Cortex of kidney (tissue), 1 donor: ENCODE results near the gene ATP23.
A peak's percentile ranks its signal among the peaks of the same experiment; 100 is the strongest.

Experiments used
- DNase-seq: peaks from one replicate; lab custom pipeline; 2025; lab: John Stamatoyannopoulos, UW

ATP23 gene

GRCh38 chr12:57941165-57941894 lies at the start of gene ATP23:
Gene ATP23 (plus strand): TSS chr12:57941567. CDS start chr12:57941702, 135 bp downstream.
- peak; percentile 39 for DNase-seq

GRCh38 chr12:57892232-57892972 lies 49.0 kb upstream of the ATP23 start:
- DNase-seq = no peak

- DNase-seq = no peak
Measured at GRCh38 chr12:57893431-57894353, 47.7 kb upstream of the ATP23 start.

- no peak for DNase-seq
Measured at GRCh38 chr12:57894399-57895292, 46.7 kb upstream of the ATP23 start.

- no peak for DNase-seq
Measured at GRCh38 chr12:57895389-57896114, 45.8 kb upstream of the ATP23 start.

- DNase-seq = no peak
Measured at GRCh38 chr12:57896115-57896433, 45.3 kb upstream of the ATP23 start.

- DNase-seq = no peak
Measured at GRCh38 chr12:57896434-57897201, 44.7 kb upstream of the ATP23 start.

GRCh38 chr12:57897286-57897974 lies 43.9 kb upstream of the ATP23 start:
- DNase-seq = no peak

- no peak for DNase-seq
Measured at GRCh38 chr12:57898308-57898970, 42.9 kb upstream of the ATP23 start.

- DNase-seq = no peak
Measured at GRCh38 chr12:57899010-57899662, 42.2 kb upstream of the ATP23 start.

- no peak for DNase-seq
Measured at GRCh38 chr12:57902478-57902969, 38.8 kb upstream of the ATP23 start.

GRCh38 chr12:57904426-57904825 lies 36.9 kb upstream of the ATP23 start:
- no peak for DNase-seq

- no peak for DNase-seq
Measured at GRCh38 chr12:57904848-57905811, 36.2 kb upstream of the ATP23 start.

- DNase-seq = no peak
Measured at GRCh38 chr12:57905812-57906475, 35.4 kb upstream of the ATP23 start.

GRCh38 chr12:57906821-57907220 lies 34.5 kb upstream of the ATP23 start:
- no peak for DNase-seq

GRCh38 chr12:57907281-57907680 lies 34.1 kb upstream of the ATP23 start:
- DNase-seq = no peak
